Activated CD8-positive, alpha-beta T cell treated with anti-CD3 and anti-CD28 coated beads for 36 hours (primary cell): Measurements from ENCODE around the gene ITIH3. TPM values are rescaled to one million over a fixed set of nuclear protein-coding genes. Genes with fewer than 3 reads are reported as not detected.
A peak's percentile ranks its signal among the peaks of the same experiment; 100 is the strongest.

Experiments
- ATAC-seq: fragments of 200-7000 bp; cut with Tn5 transposase; one replicate; pipeline ENCODE4 v1.10.0; 2021; ENCODE audit warnings: mild to moderate bottlenecking, moderate library complexity
- CTCF ChIA-PET: fragments of 350-600 bp; sonication (Branson Sonifier 250); formaldehyde crosslinking; loops from one replicate; lab custom pipeline; 2021; ENCODE audit warnings: antibody characterized with exemption; lab: Charles Lee
- POLR2A ChIA-PET: fragments of 350-600 bp; sonication (Branson Sonifier 250); formaldehyde crosslinking; loops from one replicate; lab custom pipeline; 2021; ENCODE audit warnings: antibody characterized with exemption; lab: Charles Lee
- DNase-seq: peaks from one replicate; pipeline ENCODE4 v3.0.0-alpha.2; 2020
- H3K27ac Mint-ChIP-seq: one replicate; pipeline ENCODE4 v1.8.0; 2021; ENCODE audit warnings: mild to moderate bottlenecking, mixed read lengths
- H3K27me3 Mint-ChIP-seq: one replicate; pipeline ENCODE4 v1.8.0; 2021; ENCODE audit warnings: mixed read lengths
- H3K36me3 Mint-ChIP-seq: one replicate; pipeline ENCODE4 v1.8.0; 2021; ENCODE audit warnings: low read depth, mixed read lengths
- H3K4me1 Mint-ChIP-seq: one replicate; pipeline ENCODE4 v1.8.0; 2021; ENCODE audit warnings: low read depth, mixed read lengths
- H3K4me3 Mint-ChIP-seq: one replicate; pipeline ENCODE4 v1.8.0; 2021; ENCODE audit warnings: mild to moderate bottlenecking, moderate library complexity, mixed read lengths
- H3K9me3 Mint-ChIP-seq: one replicate; pipeline ENCODE4 v1.8.0; 2021; ENCODE audit warnings: mixed read lengths
- CTCF ChIP-seq: fragments of 200-600 bp; IDR thresholded peaks from one replicate; pipeline ENCODE4 v1.8.0; 2022; ENCODE audit warnings: antibody characterized with exemption, mild to moderate bottlenecking
- intact Hi-C: fragments of 100-400 bp; cut with micrococcal nuclease; formaldehyde crosslinking; loops from one replicate; pipeline ENCODE4 v1.10.0; 2022
- total RNA-seq, 2 experiments: library from RNA; stranded (reverse); gene quantifications; one replicate each; pipeline ENCODE4 v1.2.3, GENCODE V29; 2021

ITIH3 gene
- total RNA-seq, 2 experiments from 2014 or later, result not detected

- peaks cover 21% of the 10 kb centered on the region for H3K4me1 Mint-ChIP-seq
- DNase-seq, result no peak
- intact Hi-C loops, result no loop called here
- no peaks in the 10 kb centered on the region for H3K36me3 Mint-ChIP-seq
- H3K27ac Mint-ChIP-seq, result peak overlapping the region; percentile 98
- no peaks in the 10 kb centered on the region for H3K9me3 Mint-ChIP-seq
- no peak for TF ChIP-seq CTCF
- ChIA-PET CTCF (interaction anchor here (1.2 to 1.9 kb wide), 2 partner anchors 27 to 74 kb away, joined by 3 to 6 read pairs; no protein-coding TSS in a partner anchor), POLR2A (interaction anchor here (0.5 to 1.6 kb wide), 4 partner anchors 21 to 227 kb away, joined by 3 read pairs; no protein-coding TSS in a partner anchor)
- no peak for ATAC-seq
- H3K27me3 Mint-ChIP-seq, result no peaks in the 10 kb centered on the region
- H3K4me3 Mint-ChIP-seq, result peak overlapping the region; percentile 94
Observed at GRCh38 chr3:52771702-52772101, 22.9 kb upstream of the ITIH3 start.

GRCh38 chr3:52773361-52774065, 21.1 kb upstream of the ITIH3 start:
- peaks cover 20% of the 10 kb centered on the region for H3K4me1 Mint-ChIP-seq
- TF ChIP-seq CTCF, result no peak
- H3K9me3 Mint-ChIP-seq, result no peaks in the 10 kb centered on the region
- CTCF ChIA-PET, result interaction anchor here (1.9 kb wide), 1 partner anchor 25 kb away, joined by 6 read pairs; no protein-coding TSS in a partner anchor
- no peaks in the 10 kb centered on the region for H3K36me3 Mint-ChIP-seq
- intact Hi-C loops, result no loop called here
- ATAC-seq (no peak), DNase-seq (no peak)
- POLR2A ChIA-PET, result no interaction called here
- no peak overlapping the region for H3K27ac Mint-ChIP-seq
- H3K27me3 Mint-ChIP-seq, result no peaks in the 10 kb centered on the region
- H3K4me3 Mint-ChIP-seq, result no peak overlapping the region

- Mint-ChIP-seq H3K4me3 (no peak overlapping the region), H3K27ac (no peak overlapping the region), H3K27me3 (no peaks in the 10 kb centered on the region), H3K4me1 (peaks cover 17% of the 10 kb centered on the region), H3K36me3 (no peaks in the 10 kb centered on the region), H3K9me3 (no peaks in the 10 kb centered on the region)
- ATAC-seq (no peak), DNase-seq (no peak)
- ChIA-PET POLR2A (interaction anchor here (1.0 kb wide), 1 partner anchor 68 kb away, joined by 4 read pairs; the partner anchor contains the start of genes GLT8D1 and SPCS1), CTCF (no interaction called here)
- intact Hi-C loops, result no loop called here
- no peak for TF ChIP-seq CTCF
Observed at GRCh38 chr3:52774066-52774713, 20.4 kb upstream of the ITIH3 start.

- no peaks in the 10 kb centered on the region for H3K36me3 Mint-ChIP-seq
- ChIA-PET POLR2A (interaction anchor here (1.0 kb wide), 1 partner anchor 69 kb away, joined by 4 read pairs; the partner anchor contains the start of genes GLT8D1 and SPCS1), CTCF (interaction anchor here (1.1 kb wide), 1 partner anchor 9 kb away, joined by 4 read pairs; no protein-coding TSS in a partner anchor)
- no peaks in the 10 kb centered on the region for H3K27me3 Mint-ChIP-seq
- no peaks in the 10 kb centered on the region for H3K9me3 Mint-ChIP-seq
- H3K4me1 Mint-ChIP-seq, result peaks cover 7% of the 10 kb centered on the region
- TF ChIP-seq CTCF, result no peak
- H3K27ac Mint-ChIP-seq, result no peak overlapping the region
- intact Hi-C loops, result no loop called here
- H3K4me3 Mint-ChIP-seq, result no peak overlapping the region
- no peak for ATAC-seq
- no peak for DNase-seq
Observed at GRCh38 chr3:52774901-52775864, 19.4 kb upstream of the ITIH3 start.
